ENCODE data around the gene BLOC1S5.
A peak's percentile ranks its signal among the peaks of the same experiment; 100 is the strongest.

GRCh38 chr6:7992002-7992815 lies 72.0 kb downstream of the BLOC1S5 start:
- TF ChIP-seq CTCF (IDR thresholded peaks at IDR 0.05) (peak in 1 of 3 donors; percentile 37), POLR2A (IDR thresholded peaks at IDR 0.05) (no peak)
